Thyroid gland (tissue), 4 donors: ENCODE measurements around the gene GOLGA7B.

Experiments used
- POLR2A ChIP-seq, 2 donors: fragments of 450-650 bp; IDR thresholded peaks; one replicate each; pipeline ENCODE4 v1.6.1; 2017; ENCODE audit warnings: antibody characterized with exemption in 2 of 2, mild to moderate bottlenecking in 2 of 2, moderate library complexity in 1 of 2
- TF ChIP-seq, protein P1 (sequence below), 6 experiments: fragments of 200-600 bp in 3 of 6; fragments of 450-650 bp in 3 of 6; sonication (generic) in 3 of 6; IDR thresholded peaks; one replicate each; pipeline ENCODE4 v1.5.1; 2016 to 2019; ENCODE audit warnings: antibody characterized with exemption in 6 of 6, mild to moderate bottlenecking in 2 of 6, inconsistent platforms in 1 of 6, moderate library complexity in 1 of 6

DNA sequence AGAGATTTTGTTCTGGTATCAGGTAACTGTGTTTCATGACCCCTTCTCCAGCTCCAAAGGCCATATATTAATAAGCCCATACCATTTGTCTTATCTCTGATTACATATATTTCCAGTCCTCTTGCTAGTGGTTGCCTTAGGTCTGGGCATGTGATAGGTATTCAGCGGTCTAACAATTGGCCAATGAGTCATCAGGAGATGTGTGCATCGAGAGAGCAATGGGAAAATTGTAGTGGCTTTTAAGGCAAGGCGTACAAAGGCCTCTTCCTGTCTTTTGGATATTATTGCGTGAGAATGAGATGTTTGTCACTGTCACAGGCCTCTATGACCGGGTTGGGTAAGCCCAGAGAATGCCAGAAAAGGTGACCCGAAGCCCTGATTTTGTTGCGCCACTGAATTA, 39.2 kb upstream of the GOLGA7B start:
- TF ChIP-seq, protein P1, sequence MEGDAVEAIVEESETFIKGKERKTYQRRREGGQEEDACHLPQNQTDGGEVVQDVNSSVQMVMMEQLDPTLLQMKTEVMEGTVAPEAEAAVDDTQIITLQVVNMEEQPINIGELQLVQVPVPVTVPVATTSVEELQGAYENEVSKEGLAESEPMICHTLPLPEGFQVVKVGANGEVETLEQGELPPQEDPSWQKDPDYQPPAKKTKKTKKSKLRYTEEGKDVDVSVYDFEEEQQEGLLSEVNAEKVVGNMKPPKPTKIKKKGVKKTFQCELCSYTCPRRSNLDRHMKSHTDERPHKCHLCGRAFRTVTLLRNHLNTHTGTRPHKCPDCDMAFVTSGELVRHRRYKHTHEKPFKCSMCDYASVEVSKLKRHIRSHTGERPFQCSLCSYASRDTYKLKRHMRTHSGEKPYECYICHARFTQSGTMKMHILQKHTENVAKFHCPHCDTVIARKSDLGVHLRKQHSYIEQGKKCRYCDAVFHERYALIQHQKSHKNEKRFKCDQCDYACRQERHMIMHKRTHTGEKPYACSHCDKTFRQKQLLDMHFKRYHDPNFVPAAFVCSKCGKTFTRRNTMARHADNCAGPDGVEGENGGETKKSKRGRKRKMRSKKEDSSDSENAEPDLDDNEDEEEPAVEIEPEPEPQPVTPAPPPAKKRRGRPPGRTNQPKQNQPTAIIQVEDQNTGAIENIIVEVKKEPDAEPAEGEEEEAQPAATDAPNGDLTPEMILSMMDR (IDR thresholded peaks at IDR 0.05) = no peak
- no peak for TF ChIP-seq POLR2A (IDR thresholded peaks at IDR 0.05)
